Measurements from ENCODE around the gene MTFR2. TPM values are rescaled to one million over a fixed set of nuclear protein-coding genes. Genes with fewer than 3 reads are reported as not detected.

Gene MTFR2
- polyA plus RNA-seq, 1 donor (not counting 4 experiments of a cell fraction or from before 2014, with no cell fraction given) = 12.0 TPM

GRCh38 chr6:136284909-136285308, 34.8 kb upstream of the MTFR2 start:
- Histone ChIP-seq H2AFZ (ENCODE audit: control insufficient read depth, low read length) (no peak overlapping the region), H3K27me3 (ENCODE audit: control insufficient read depth, extremely low read depth, insufficient read depth, low read length) (no peaks in the 10 kb centered on the region), H3K4me1 (ENCODE audit: control insufficient read depth, extremely low read depth, insufficient read depth, low read length) (peaks cover 24% of the 10 kb centered on the region), H3K9ac (ENCODE audit: control insufficient read depth, extremely low read depth, insufficient read depth, low read length) (peak overlapping the region; percentile 8), H3K27ac (ENCODE audit: control insufficient read depth, insufficient read depth, low read length) (peak overlapping the region; percentile 35), H3K9me3 (ENCODE audit: control insufficient read depth, low read depth, low read length) (no peaks in the 10 kb centered on the region), H4K20me1 (ENCODE audit: control insufficient read depth, extremely low read depth, insufficient read depth, low read length) (peaks cover 65% of the 10 kb centered on the region), H3K9me1 (ENCODE audit: control insufficient read depth, extremely low read depth, insufficient read depth, low read length) (no peaks in the 10 kb centered on the region), H3K4me2 (ENCODE audit: control insufficient read depth, extremely low read depth, insufficient read depth, low read depth, low read length) (peak overlapping the region; percentile 68), H3K36me3 (ENCODE audit: control insufficient read depth in 2 of 2, extremely low read depth in 1 of 2, insufficient read depth in 2 of 2, low read length in 2 of 2) (peaks cover 4 to 16% of the 10 kb centered on the region in 2 experiments), H3K79me2 (ENCODE audit: control insufficient read depth, insufficient read depth, low read length) (peaks cover 95% of the 10 kb centered on the region), H3K4me3 (ENCODE audit: control insufficient read depth in 2 of 3, extremely low read depth in 1 of 3, insufficient read depth in 2 of 3, low read depth in 1 of 3, low read length in 3 of 3) (no peak overlapping the region)
- FAIRE-seq (peak; percentile 68), DNase-seq (ENCODE audit: low read depth, low spot score) (no peak)
- TF ChIP-seq CTCF (optimal IDR thresholded peaks at IDR 0.05 in 1 of 3, IDR thresholded peaks at IDR 0.05 in 1 of 3, conservative IDR thresholded peaks at IDR 0.05 in 1 of 3; ENCODE audit: extremely low read depth in 1 of 3, insufficient read depth in 2 of 3, low read length in 3 of 3) = no peak
- no peak for TF ChIP-seq EZH2 (IDR thresholded peaks at IDR 0.05; ENCODE audit: low read length)
- dilution Hi-C loops (cut with MboI; ENCODE audit: extremely low pct_ligation_motif_present, low sequenced_read_pairs) = no loop called here

GRCh38 chr6:136282906-136283305, 32.8 kb upstream of the MTFR2 start:
- Histone ChIP-seq H3K36me3 (ENCODE audit: control insufficient read depth in 2 of 2, extremely low read depth in 1 of 2, insufficient read depth in 2 of 2, low read length in 2 of 2) (peaks cover 4 to 12% of the 10 kb centered on the region in 2 experiments), H3K4me2 (ENCODE audit: control insufficient read depth, extremely low read depth, insufficient read depth, low read depth, low read length) (no peak overlapping the region)
- no peak for FAIRE-seq

More at GRCh38 chr6:136282906-136283305, 32.8 kb upstream of the MTFR2 start:
- no peak overlapping the region for H2AFZ ChIP-seq (ENCODE audit: control insufficient read depth, low read length)
- no peaks in the 10 kb centered on the region for H3K27me3 ChIP-seq (ENCODE audit: control insufficient read depth, extremely low read depth, insufficient read depth, low read length)
- no peak overlapping the region for H3K4me3 ChIP-seq (ENCODE audit: control insufficient read depth in 2 of 3, extremely low read depth in 1 of 3, insufficient read depth in 2 of 3, low read depth in 1 of 3, low read length in 3 of 3)
- peaks cover 96% of the 10 kb centered on the region for H3K79me2 ChIP-seq (ENCODE audit: control insufficient read depth, insufficient read depth, low read length)
- H3K9me1 ChIP-seq (ENCODE audit: control insufficient read depth, extremely low read depth, insufficient read depth, low read length) = no peaks in the 10 kb centered on the region
- no peak for DNase-seq (ENCODE audit: low read depth, low spot score)
- dilution Hi-C loops (cut with MboI; ENCODE audit: extremely low pct_ligation_motif_present, low sequenced_read_pairs) = no loop called here
- peaks cover 21% of the 10 kb centered on the region for H3K4me1 ChIP-seq (ENCODE audit: control insufficient read depth, extremely low read depth, insufficient read depth, low read length)
- peaks cover 60% of the 10 kb centered on the region for H4K20me1 ChIP-seq (ENCODE audit: control insufficient read depth, extremely low read depth, insufficient read depth, low read length)
- H3K9ac ChIP-seq (ENCODE audit: control insufficient read depth, extremely low read depth, insufficient read depth, low read length) = no peak overlapping the region
- no peak overlapping the region for H3K27ac ChIP-seq (ENCODE audit: control insufficient read depth, insufficient read depth, low read length)
- no peak for TF ChIP-seq CTCF (optimal IDR thresholded peaks at IDR 0.05 in 1 of 3, IDR thresholded peaks at IDR 0.05 in 1 of 3, conservative IDR thresholded peaks at IDR 0.05 in 1 of 3; ENCODE audit: extremely low read depth in 1 of 3, insufficient read depth in 2 of 3, low read length in 3 of 3)
- no peak for TF ChIP-seq EZH2 (IDR thresholded peaks at IDR 0.05; ENCODE audit: low read length)
- no peaks in the 10 kb centered on the region for H3K9me3 ChIP-seq (ENCODE audit: control insufficient read depth, low read depth, low read length)

Measured in keratinocyte (primary cell).